ENCODE measurements around the gene NEO1.

Gene NEO1

DNA sequence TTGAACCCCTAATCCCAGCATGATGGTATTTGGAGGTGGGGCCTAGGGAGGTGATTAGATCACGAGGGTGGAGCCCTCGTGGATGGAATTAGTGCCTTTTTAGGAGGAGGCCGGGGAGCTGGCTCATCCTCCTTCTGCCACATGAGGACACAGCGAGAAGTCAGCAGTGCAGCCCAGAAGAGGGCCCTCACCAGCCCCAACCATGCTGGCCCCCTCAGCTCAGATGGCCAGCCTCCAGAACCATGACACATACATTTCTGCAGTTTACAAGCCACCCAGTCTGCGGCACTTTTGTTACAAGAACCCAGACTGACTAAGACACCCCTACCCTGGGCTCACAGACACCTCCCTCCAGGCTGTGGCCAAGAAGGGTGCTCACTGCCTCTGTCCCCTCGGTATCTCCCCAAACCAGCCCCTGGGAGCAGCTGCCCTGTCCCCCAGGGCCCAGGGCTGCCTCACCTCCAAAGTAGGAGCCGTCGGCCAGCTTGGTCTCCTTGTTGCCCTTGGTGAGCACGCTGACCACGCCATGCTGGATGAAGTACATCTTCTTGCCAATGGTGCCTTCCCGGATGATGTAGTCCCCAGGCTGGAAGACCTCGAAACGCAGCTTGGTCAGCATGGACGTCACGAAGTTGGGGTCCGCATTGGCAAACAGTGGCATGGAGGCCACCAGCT, 272.4 kb downstream of the NEO1 start:
- H3K27me3 ChIP-seq (ENCODE audit: insufficient read depth, poor library complexity, severe bottlenecking), result no peaks in the 10 kb centered on the region
- TF ChIP-seq SPI1 (IDR thresholded peaks at IDR 0.05; ENCODE audit: borderline replicate concordance, low read depth) (no peak), GABPA (IDR thresholded peaks at IDR 0.05; ENCODE audit: low read depth) (no peak), POLR2AphosphoS5 (IDR thresholded peaks at IDR 0.05; ENCODE audit: low read depth) (no peak)
- TF ChIP-seq, protein P1, sequence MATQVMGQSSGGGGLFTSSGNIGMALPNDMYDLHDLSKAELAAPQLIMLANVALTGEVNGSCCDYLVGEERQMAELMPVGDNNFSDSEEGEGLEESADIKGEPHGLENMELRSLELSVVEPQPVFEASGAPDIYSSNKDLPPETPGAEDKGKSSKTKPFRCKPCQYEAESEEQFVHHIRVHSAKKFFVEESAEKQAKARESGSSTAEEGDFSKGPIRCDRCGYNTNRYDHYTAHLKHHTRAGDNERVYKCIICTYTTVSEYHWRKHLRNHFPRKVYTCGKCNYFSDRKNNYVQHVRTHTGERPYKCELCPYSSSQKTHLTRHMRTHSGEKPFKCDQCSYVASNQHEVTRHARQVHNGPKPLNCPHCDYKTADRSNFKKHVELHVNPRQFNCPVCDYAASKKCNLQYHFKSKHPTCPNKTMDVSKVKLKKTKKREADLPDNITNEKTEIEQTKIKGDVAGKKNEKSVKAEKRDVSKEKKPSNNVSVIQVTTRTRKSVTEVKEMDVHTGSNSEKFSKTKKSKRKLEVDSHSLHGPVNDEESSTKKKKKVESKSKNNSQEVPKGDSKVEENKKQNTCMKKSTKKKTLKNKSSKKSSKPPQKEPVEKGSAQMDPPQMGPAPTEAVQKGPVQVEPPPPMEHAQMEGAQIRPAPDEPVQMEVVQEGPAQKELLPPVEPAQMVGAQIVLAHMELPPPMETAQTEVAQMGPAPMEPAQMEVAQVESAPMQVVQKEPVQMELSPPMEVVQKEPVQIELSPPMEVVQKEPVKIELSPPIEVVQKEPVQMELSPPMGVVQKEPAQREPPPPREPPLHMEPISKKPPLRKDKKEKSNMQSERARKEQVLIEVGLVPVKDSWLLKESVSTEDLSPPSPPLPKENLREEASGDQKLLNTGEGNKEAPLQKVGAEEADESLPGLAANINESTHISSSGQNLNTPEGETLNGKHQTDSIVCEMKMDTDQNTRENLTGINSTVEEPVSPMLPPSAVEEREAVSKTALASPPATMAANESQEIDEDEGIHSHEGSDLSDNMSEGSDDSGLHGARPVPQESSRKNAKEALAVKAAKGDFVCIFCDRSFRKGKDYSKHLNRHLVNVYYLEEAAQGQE (IDR thresholded peaks at IDR 0.05; ENCODE audit: insufficient replicate concordance, low read depth), result no peak
- H3K27ac ChIP-seq (replicated peaks), result no peak overlapping the region
- no peak for DNase-seq (ENCODE audit: low read depth in 1 of 2, low spot score in 1 of 2)
- H3K4me3 ChIP-seq (replicated peaks; ENCODE audit: insufficient read depth, low read length), result no peak overlapping the region

GRCh38 chr15:73325191-73325861, 273.1 kb downstream of the NEO1 start:
- H3K27me3 ChIP-seq (ENCODE audit: insufficient read depth, poor library complexity, severe bottlenecking), result no peaks in the 10 kb centered on the region
- no peak overlapping the region for H3K4me3 ChIP-seq (replicated peaks; ENCODE audit: insufficient read depth, low read length)
- DNase-seq (ENCODE audit: low read depth in 1 of 2, low spot score in 1 of 2), result no peak
- no peak overlapping the region for H3K27ac ChIP-seq (replicated peaks)
- TF ChIP-seq, protein P1 (IDR thresholded peaks at IDR 0.05; ENCODE audit: insufficient replicate concordance, low read depth), result no peak
- TF ChIP-seq SPI1 (IDR thresholded peaks at IDR 0.05; ENCODE audit: borderline replicate concordance, low read depth), result no peak

- Histone ChIP-seq H3K27ac (replicated peaks) (no peak overlapping the region), H3K27me3 (ENCODE audit: insufficient read depth, poor library complexity, severe bottlenecking) (no peaks in the 10 kb centered on the region), H3K4me3 (replicated peaks; ENCODE audit: insufficient read depth, low read length) (no peak overlapping the region)
- no peak for TF ChIP-seq GABPA (IDR thresholded peaks at IDR 0.05; ENCODE audit: low read depth)
- no peak for TF ChIP-seq POLR2AphosphoS5 (IDR thresholded peaks at IDR 0.05; ENCODE audit: low read depth)
- no peak for TF ChIP-seq SPI1 (IDR thresholded peaks at IDR 0.05; ENCODE audit: borderline replicate concordance, low read depth)
- TF ChIP-seq, protein P2, sequence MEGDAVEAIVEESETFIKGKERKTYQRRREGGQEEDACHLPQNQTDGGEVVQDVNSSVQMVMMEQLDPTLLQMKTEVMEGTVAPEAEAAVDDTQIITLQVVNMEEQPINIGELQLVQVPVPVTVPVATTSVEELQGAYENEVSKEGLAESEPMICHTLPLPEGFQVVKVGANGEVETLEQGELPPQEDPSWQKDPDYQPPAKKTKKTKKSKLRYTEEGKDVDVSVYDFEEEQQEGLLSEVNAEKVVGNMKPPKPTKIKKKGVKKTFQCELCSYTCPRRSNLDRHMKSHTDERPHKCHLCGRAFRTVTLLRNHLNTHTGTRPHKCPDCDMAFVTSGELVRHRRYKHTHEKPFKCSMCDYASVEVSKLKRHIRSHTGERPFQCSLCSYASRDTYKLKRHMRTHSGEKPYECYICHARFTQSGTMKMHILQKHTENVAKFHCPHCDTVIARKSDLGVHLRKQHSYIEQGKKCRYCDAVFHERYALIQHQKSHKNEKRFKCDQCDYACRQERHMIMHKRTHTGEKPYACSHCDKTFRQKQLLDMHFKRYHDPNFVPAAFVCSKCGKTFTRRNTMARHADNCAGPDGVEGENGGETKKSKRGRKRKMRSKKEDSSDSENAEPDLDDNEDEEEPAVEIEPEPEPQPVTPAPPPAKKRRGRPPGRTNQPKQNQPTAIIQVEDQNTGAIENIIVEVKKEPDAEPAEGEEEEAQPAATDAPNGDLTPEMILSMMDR (IDR thresholded peaks at IDR 0.05; ENCODE audit: insufficient read depth, low read length), result no peak
- TF ChIP-seq, protein P1 (IDR thresholded peaks at IDR 0.05; ENCODE audit: insufficient replicate concordance, low read depth), result no peak
- no peak for DNase-seq (ENCODE audit: low read depth in 1 of 2, low spot score in 1 of 2)
Observed at GRCh38 chr15:73326157-73326556, 273.9 kb downstream of the NEO1 start.
